Measurements from ENCODE around the gene ANKRD13C. TPM values are rescaled to one million over a fixed set of nuclear protein-coding genes. Genes with fewer than 3 reads are reported as not detected.
A peak's percentile ranks its signal among the peaks of the same experiment; 100 is the strongest.

ANKRD13C gene
- total RNA-seq, 1 donor from 2014 or later = 21.8 TPM

DNA sequence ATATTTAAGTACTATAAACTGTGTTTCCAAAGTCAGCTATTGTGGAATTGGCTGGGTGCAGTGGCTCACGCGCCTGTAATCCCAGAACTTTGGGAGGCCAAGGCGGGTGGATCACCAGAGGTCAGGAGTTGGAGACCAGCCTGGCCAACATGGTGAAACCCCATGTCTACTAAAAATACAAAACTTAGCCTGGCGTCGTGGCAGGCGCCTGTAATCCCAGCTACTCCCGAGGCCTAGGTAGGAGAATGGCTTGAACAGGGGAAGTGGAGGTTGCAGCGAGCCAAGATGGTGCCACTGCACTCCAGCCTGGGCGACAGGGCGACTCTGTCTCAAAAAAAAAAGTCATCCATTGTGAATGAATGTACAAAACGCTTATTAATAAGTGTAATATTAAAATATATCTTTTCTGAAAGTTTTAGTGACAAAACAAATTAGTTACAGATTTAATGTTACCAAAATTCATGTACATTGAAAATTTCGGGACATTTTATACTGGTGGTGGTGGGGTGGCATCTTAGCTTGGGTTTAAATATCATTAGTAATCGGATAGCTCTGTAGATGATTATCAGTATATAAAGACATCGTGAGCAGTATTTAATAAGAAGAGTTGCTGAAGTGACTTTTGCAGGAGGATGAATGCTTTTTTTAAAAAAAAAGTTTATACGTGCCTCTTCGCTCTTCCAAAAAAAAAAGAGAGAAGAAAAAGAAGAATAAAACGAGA, 133.8 kb downstream of the ANKRD13C start:
- H3K27me3 Mint-ChIP-seq (ENCODE audit: unreplicated experiment) = no peaks in the 10 kb centered on the region
- H3K27ac Mint-ChIP-seq (ENCODE audit: unreplicated experiment) = peak overlapping the region; percentile 77
- peaks cover 14% of the 10 kb centered on the region for H3K4me1 Mint-ChIP-seq (ENCODE audit: low read depth, unreplicated experiment)
- peak overlapping the region; percentile 87 for H3K4me3 Mint-ChIP-seq (ENCODE audit: unreplicated experiment)
- no peaks in the 10 kb centered on the region for H3K36me3 Mint-ChIP-seq (ENCODE audit: unreplicated experiment)
- H3K9me3 Mint-ChIP-seq (ENCODE audit: unreplicated experiment) = peaks cover 4% of the 10 kb centered on the region
- TF ChIP-seq CTCF (IDR thresholded peaks at IDR 0.05; ENCODE audit: partially characterized antibody, unreplicated experiment) = no peak
- no peak for DNase-seq

DNA sequence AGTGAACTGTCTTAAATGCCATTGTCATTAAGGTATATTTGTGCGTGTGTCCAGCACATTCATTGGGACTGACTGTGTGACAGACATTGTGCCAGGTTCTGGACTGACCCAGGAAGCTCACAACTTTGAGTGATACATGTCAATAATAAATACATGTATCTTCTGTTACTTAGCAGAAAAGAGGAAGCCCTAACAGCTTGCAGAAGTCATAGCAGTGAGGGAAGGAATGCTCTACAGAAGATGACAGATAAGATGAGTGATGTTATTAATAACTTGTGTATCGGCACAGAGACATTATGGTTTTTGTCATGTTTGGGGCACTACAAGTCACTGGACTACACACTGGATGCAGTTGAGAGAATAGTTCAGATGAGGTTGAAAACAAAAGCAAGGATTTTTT, 134.5 kb downstream of the ANKRD13C start:
- Mint-ChIP-seq H3K27ac (ENCODE audit: unreplicated experiment) (no peak overlapping the region), H3K4me1 (ENCODE audit: low read depth, unreplicated experiment) (peaks cover 14% of the 10 kb centered on the region), H3K4me3 (ENCODE audit: unreplicated experiment) (no peak overlapping the region), H3K36me3 (ENCODE audit: unreplicated experiment) (no peaks in the 10 kb centered on the region), H3K9me3 (ENCODE audit: unreplicated experiment) (peaks cover 4% of the 10 kb centered on the region), H3K27me3 (ENCODE audit: unreplicated experiment) (no peaks in the 10 kb centered on the region)
- DNase-seq = no peak
- TF ChIP-seq CTCF (IDR thresholded peaks at IDR 0.05; ENCODE audit: partially characterized antibody, unreplicated experiment) = no peak

- Mint-ChIP-seq H3K36me3 (ENCODE audit: unreplicated experiment) (no peaks in the 10 kb centered on the region), H3K27ac (ENCODE audit: unreplicated experiment) (no peak overlapping the region), H3K27me3 (ENCODE audit: unreplicated experiment) (peaks cover 4% of the 10 kb centered on the region), H3K4me1 (ENCODE audit: low read depth, unreplicated experiment) (no peaks in the 10 kb centered on the region), H3K9me3 (ENCODE audit: unreplicated experiment) (peaks cover 2% of the 10 kb centered on the region), H3K4me3 (ENCODE audit: unreplicated experiment) (no peak overlapping the region)
- DNase-seq = no peak
- no peak for TF ChIP-seq CTCF (IDR thresholded peaks at IDR 0.05; ENCODE audit: partially characterized antibody, unreplicated experiment)
Observed at GRCh38 chr1:70211541-70211940, 143.0 kb downstream of the ANKRD13C start.

DNA sequence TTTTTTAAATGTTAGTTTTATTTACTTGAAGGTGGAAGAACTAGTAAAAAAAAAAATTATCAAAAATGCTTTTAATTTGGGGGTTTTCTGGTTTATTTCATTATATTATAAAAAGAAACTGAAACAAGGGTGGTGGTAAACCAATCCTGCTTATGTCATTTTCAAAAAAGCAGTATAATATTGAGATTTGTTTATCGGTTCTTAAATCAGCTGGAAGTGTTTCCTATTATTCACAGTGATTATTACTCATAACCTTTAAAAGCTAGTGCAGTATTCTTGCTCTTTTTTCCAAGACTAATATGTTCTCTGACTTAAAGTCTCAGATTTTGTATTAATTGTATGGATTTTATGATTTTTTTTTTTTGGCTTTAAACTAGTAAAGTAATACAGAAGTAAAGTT, 143.7 kb downstream of the ANKRD13C start:
- Mint-ChIP-seq H3K27ac (ENCODE audit: unreplicated experiment) (no peak overlapping the region), H3K27me3 (ENCODE audit: unreplicated experiment) (peaks cover 4% of the 10 kb centered on the region), H3K36me3 (ENCODE audit: unreplicated experiment) (no peaks in the 10 kb centered on the region), H3K4me3 (ENCODE audit: unreplicated experiment) (no peak overlapping the region), H3K4me1 (ENCODE audit: low read depth, unreplicated experiment) (no peaks in the 10 kb centered on the region), H3K9me3 (ENCODE audit: unreplicated experiment) (peaks cover 4% of the 10 kb centered on the region)
- no peak for DNase-seq
- TF ChIP-seq CTCF (IDR thresholded peaks at IDR 0.05; ENCODE audit: partially characterized antibody, unreplicated experiment) = no peak

Other genes starting within 250 kb of the ANKRD13C start
- gene LRRC40, start 149.1 kb downstream of the ANKRD13C start, total RNA-seq (ENCODE audit: unreplicated experiment) = 47.2 TPM
- gene SRSF11, start 133.3 kb downstream of the ANKRD13C start, total RNA-seq (ENCODE audit: unreplicated experiment) = 265 TPM
- 7.3 TPM for gene CTH, start 56.5 kb upstream of the ANKRD13C start, total RNA-seq (ENCODE audit: unreplicated experiment)